Activated CD8-positive, alpha-beta memory T cell treated with anti-CD3 and anti-CD28 coated beads, Interleukin-2, amount 50 U/mL, for 24 hours (primary cell): ENCODE results near the gene PDK2.

ENCODE experiments used
- DNase-seq: peaks from one replicate; pipeline ENCODE4 v3.0.0-alpha.2; 2020; ENCODE audit errors: extremely low read depth

Gene PDK2

GRCh38 chr17:50100480-50100883 is 5.3 kb downstream of the PDK2 start:
- no peak for DNase-seq

GRCh38 chr17:50100921-50101345 is 5.8 kb downstream of the PDK2 start:
- DNase-seq: no peak

- no peak for DNase-seq
Observed at GRCh38 chr17:50101346-50102163, 6.4 kb downstream of the PDK2 start.

GRCh38 chr17:50102164-50102991 is 7.2 kb downstream of the PDK2 start:
- no peak for DNase-seq

GRCh38 chr17:50103252-50103651 is 8.1 kb downstream of the PDK2 start:
- no peak for DNase-seq

GRCh38 chr17:50103941-50104340 is 8.8 kb downstream of the PDK2 start:
- DNase-seq: no peak

- DNase-seq: no peak
Observed at GRCh38 chr17:50105811-50106210, 10.7 kb downstream of the PDK2 start.

- no peak for DNase-seq
Observed at GRCh38 chr17:50106393-50107131, 11.4 kb downstream of the PDK2 start.

GRCh38 chr17:50107790-50108414 is 12.8 kb downstream of the PDK2 start:
- no peak for DNase-seq

GRCh38 chr17:50108556-50108955 is 13.4 kb downstream of the PDK2 start:
- no peak for DNase-seq

- DNase-seq: no peak
Observed at GRCh38 chr17:50109207-50109606, 14.1 kb downstream of the PDK2 start.

- DNase-seq: no peak
Observed at GRCh38 chr17:50109785-50110184, 14.6 kb downstream of the PDK2 start.

GRCh38 chr17:50110591-50111349 is 15.6 kb downstream of the PDK2 start:
- DNase-seq: no peak

- no peak for DNase-seq
Observed at GRCh38 chr17:50111673-50112655, 16.8 kb downstream of the PDK2 start.

- no peak for DNase-seq
Observed at GRCh38 chr17:50112694-50113093, 17.5 kb downstream of the PDK2 start.

- no peak for DNase-seq
Observed at GRCh38 chr17:50113624-50114320, 18.6 kb downstream of the PDK2 start.

GRCh38 chr17:50114401-50114800 is 19.2 kb downstream of the PDK2 start:
- DNase-seq: no peak

GRCh38 chr17:50114849-50115357 is 19.8 kb downstream of the PDK2 start:
- no peak for DNase-seq

GRCh38 chr17:50115756-50116155 is 20.6 kb downstream of the PDK2 start:
- DNase-seq: no peak
